GM13977 (cell line): ENCODE results near the gene EHMT1.
"Not testable (repeated sequence)": the region's sequence is repeated elsewhere in the genome, so short reads cannot be mapped to it uniquely, and the experiment has no call there.

ENCODE experiments used
- DNase-seq: peaks from one replicate; pipeline ENCODE4 v3.0.0; 2012; ENCODE audit warnings: low spot score
- in situ Hi-C: fragments of 300-500 bp; cut with MboI; formaldehyde crosslinking; loops from one replicate; pipeline ENCODE4 v1.12.0; 2022; ENCODE audit warnings: low sequenced_read_pairs, low pct_unique_long_range_greater_than_20kb, mixed read lengths, inconsistent platforms; ENCODE audit not compliant: unreplicated experiment
- TF ChIP-seq, protein P1 (sequence below): IDR thresholded peaks from 2 replicates; pipeline ENCODE4 v1.5.1; 2012; ENCODE audit warnings: mild to moderate bottlenecking, control low read depth; ENCODE audit not compliant: insufficient read depth; ENCODE audit errors: extremely low read depth, missing control alignments

Gene EHMT1

DNA sequence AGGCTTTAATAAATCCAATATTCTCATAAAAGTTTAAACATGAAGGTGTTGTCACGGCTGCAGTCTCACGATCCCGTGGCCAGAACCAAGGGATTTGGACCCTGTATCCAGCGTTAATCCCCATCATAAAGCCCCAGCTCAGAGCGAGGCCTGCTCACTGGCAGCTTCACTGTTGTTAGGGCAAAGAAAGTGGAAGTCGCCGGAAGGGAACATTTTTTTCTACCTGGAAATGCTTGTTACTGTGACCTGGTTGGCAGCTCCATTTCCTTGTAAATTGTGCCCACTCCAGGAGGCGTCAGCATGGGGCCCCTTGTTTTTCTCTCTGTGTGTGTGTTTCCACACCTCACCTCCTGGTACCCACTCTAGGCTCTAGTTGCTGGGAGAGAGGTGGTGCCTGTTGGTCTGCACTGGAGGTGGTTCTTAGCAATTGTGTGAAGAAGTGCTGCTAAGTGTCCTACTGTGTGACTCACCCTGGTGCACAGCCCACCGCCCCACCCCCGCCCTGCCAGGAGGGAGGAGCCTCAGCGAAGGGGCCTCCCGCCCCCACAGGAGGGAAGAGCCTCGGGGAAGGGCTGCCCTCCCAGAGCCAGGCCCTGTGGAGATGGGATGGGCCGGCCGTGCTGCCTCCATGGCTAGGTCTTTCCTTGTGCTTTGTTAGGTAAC, 105.1 kb downstream of the EHMT1 start:
- TF ChIP-seq, protein P1, sequence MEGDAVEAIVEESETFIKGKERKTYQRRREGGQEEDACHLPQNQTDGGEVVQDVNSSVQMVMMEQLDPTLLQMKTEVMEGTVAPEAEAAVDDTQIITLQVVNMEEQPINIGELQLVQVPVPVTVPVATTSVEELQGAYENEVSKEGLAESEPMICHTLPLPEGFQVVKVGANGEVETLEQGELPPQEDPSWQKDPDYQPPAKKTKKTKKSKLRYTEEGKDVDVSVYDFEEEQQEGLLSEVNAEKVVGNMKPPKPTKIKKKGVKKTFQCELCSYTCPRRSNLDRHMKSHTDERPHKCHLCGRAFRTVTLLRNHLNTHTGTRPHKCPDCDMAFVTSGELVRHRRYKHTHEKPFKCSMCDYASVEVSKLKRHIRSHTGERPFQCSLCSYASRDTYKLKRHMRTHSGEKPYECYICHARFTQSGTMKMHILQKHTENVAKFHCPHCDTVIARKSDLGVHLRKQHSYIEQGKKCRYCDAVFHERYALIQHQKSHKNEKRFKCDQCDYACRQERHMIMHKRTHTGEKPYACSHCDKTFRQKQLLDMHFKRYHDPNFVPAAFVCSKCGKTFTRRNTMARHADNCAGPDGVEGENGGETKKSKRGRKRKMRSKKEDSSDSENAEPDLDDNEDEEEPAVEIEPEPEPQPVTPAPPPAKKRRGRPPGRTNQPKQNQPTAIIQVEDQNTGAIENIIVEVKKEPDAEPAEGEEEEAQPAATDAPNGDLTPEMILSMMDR: no peak
- in situ Hi-C loops: no loop called here
- DNase-seq: no peak

GRCh38 chr9:137724818-137725240, 106.0 kb downstream of the EHMT1 start:
- no peak for DNase-seq
- in situ Hi-C loops: no loop called here
- TF ChIP-seq, protein P1: no peak

DNA sequence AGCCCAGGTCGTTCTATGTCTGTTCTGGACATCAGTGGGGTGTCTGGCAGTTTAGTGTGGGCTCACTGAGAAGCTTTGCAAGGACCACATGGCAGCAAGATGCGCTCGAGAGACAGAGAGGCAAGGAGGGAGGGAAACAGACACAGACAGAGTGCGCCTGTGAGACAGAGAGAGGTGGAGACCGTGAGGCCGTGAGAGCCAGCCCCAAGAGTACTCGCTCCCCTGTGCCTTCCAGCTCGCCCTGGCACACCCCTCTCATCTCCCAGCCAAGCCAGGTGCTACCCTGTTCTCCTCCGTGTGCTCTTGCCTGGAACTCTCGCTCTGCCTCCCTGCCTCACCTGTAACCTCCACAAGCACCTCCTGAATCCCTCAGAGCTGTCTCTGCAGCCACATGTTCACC, 106.8 kb downstream of the EHMT1 start:
- in situ Hi-C loops: no loop called here
- no peak for DNase-seq
- TF ChIP-seq, protein P1: no peak

DNA sequence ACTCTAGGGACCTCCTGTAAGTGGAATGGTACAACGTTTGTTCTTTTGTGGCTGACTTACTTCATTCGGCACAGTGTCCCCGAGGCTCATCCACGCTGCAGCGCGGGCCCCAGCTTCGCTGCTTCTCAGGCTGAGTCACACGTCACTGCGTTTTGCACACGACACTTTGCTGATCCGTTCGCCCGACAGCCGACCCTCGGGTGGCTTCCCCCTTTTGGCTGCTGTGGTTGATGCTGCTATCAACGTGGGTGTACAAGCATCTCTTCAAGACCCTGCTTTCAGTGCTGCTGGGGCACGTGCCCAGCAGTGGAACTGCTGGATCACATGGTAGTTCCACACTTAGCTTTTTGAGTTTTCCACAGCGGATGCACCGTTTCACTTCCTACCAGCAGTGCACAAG, 107.5 kb downstream of the EHMT1 start:
- DNase-seq, in situ Hi-C loops: not testable (repeated sequence)

- in situ Hi-C loops: no loop called here
- TF ChIP-seq, protein P1: no peak
- no peak for DNase-seq
Measured at GRCh38 chr9:137726764-137727163, 108.0 kb downstream of the EHMT1 start.

- in situ Hi-C loops: no loop called here
- TF ChIP-seq, protein P1: no peak
Measured at GRCh38 chr9:137727716-137728115, 108.9 kb downstream of the EHMT1 start.

DNA sequence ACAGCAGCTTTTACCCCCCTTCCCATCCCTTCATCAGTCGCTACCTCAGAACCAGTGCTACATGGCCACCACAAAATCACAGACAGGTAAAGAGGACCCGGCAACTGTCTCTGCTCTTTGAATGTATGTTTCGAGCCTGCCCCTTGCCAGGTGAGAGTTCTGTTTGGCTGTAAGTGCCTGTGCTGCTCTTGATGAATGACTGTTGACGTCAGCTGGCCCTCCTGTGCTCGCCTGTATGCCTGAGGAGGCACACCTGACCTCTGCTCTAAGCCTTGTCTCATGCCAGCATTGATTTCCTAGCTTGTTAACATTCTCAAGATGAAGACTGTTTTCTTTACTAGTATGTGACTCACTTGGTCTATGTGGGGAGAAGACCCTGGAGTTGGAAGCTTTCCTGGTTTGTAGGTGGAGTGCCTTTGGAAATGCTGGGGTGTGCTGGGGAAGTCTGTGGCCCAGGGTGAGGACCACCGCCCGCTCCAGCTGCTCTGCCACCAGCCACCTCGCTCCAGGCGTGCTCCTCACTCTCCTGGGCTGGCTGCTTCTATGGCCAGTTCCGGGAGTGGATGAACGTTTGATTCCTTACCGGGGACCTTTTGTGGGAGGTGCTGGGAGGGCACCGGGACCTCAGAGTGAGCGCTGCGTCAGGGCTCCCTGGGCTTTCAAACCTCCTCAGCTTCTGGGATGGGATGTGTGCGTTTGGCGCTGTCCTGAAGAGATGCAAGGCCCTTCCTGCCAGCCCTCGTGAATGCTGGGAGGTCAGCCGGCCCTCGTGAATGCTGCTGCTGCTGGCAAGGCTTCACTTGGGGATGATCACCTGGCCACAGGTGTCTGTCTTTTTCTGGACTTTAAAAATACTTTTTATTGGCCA, 109.9 kb downstream of the EHMT1 start:
- TF ChIP-seq, protein P1: no peak
- in situ Hi-C loops: no loop called here
- DNase-seq: no peak

More at GRCh38 chr9:137727716-137728115, 108.9 kb downstream of the EHMT1 start:
- no peak for DNase-seq
